Ishikawa (cell line): ENCODE measurements around the gene GRB10.

Source experiments
- CEBPB ChIP-seq: IDR thresholded peaks from 2 replicates; pipeline ENCODE4 v1.6.1; 2012
- CREB1 ChIP-seq: IDR thresholded peaks from 2 replicates; pipeline ENCODE4 v1.6.1; 2012; ENCODE audit warnings: low read depth
- EGR1 ChIP-seq: IDR thresholded peaks from 2 replicates; pipeline ENCODE4 v1.6.1; 2012
- EP300 ChIP-seq: IDR thresholded peaks from 2 replicates; pipeline ENCODE4 v1.6.1; 2012; ENCODE audit warnings: borderline replicate concordance
- FOXM1 ChIP-seq: IDR thresholded peaks from 2 replicates; pipeline ENCODE4 v1.6.1; 2012; ENCODE audit warnings: low read depth, borderline replicate concordance
- NFIC ChIP-seq: IDR thresholded peaks from 2 replicates; pipeline ENCODE4 v1.6.1; 2012
- RAD21 ChIP-seq: IDR thresholded peaks from 2 replicates; pipeline ENCODE4 v1.6.1; 2012; ENCODE audit warnings: low read depth
- TAF1 ChIP-seq: IDR thresholded peaks from 2 replicates; pipeline ENCODE4 v1.6.1; 2012; ENCODE audit warnings: low read depth, mild to moderate bottlenecking
- TCF12 ChIP-seq: IDR thresholded peaks from 2 replicates; pipeline ENCODE4 v1.6.1; 2012; ENCODE audit warnings: low read depth
- TEAD4 ChIP-seq: IDR thresholded peaks from 2 replicates; pipeline ENCODE4 v1.6.1; 2012
- YY1 ChIP-seq: IDR thresholded peaks from 2 replicates; pipeline ENCODE4 v1.6.1; 2012; ENCODE audit warnings: low read depth
- ZBTB7A ChIP-seq: IDR thresholded peaks from 2 replicates; pipeline ENCODE4 v1.6.1; 2012; ENCODE audit warnings: low read depth
- TF ChIP-seq, protein P1 (sequence below): IDR thresholded peaks from 2 replicates; pipeline ENCODE4 v1.6.1; 2012; ENCODE audit warnings: low read depth, mild to moderate bottlenecking
- TF ChIP-seq, protein P2 (sequence below): IDR thresholded peaks from 2 replicates; pipeline ENCODE4 v1.6.1; 2012
- TF ChIP-seq, protein P3 (sequence below): IDR thresholded peaks from 2 replicates; pipeline ENCODE4 v1.6.1; 2012

Gene GRB10

DNA sequence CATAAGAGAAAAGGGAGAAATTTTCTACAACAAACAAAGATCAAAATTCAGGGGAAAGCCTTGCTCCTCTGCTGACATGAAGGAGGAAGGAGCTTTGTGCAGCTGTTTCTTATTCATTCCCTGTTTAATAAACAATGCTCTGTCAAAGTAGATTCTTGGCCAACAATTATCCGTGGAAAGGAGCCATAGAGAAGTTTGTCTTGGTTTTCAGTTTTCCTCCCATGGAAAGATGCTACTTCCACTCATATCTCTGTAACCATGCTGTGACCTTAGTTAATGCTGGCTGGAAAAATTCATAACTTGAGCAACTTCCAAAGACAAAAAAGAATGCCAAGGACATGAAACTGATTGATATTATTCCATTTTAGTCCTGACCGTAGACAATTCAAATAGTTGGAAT is 225.6 kb downstream of the GRB10 start:
- TF ChIP-seq TEAD4 (no peak), YY1 (no peak), ZBTB7A (no peak), TAF1 (no peak), EP300 (no peak), FOXM1 (no peak), EGR1 (no peak), CREB1 (no peak), TCF12 (no peak), RAD21 (no peak), CEBPB (no peak), NFIC (no peak)
- TF ChIP-seq, protein P1, sequence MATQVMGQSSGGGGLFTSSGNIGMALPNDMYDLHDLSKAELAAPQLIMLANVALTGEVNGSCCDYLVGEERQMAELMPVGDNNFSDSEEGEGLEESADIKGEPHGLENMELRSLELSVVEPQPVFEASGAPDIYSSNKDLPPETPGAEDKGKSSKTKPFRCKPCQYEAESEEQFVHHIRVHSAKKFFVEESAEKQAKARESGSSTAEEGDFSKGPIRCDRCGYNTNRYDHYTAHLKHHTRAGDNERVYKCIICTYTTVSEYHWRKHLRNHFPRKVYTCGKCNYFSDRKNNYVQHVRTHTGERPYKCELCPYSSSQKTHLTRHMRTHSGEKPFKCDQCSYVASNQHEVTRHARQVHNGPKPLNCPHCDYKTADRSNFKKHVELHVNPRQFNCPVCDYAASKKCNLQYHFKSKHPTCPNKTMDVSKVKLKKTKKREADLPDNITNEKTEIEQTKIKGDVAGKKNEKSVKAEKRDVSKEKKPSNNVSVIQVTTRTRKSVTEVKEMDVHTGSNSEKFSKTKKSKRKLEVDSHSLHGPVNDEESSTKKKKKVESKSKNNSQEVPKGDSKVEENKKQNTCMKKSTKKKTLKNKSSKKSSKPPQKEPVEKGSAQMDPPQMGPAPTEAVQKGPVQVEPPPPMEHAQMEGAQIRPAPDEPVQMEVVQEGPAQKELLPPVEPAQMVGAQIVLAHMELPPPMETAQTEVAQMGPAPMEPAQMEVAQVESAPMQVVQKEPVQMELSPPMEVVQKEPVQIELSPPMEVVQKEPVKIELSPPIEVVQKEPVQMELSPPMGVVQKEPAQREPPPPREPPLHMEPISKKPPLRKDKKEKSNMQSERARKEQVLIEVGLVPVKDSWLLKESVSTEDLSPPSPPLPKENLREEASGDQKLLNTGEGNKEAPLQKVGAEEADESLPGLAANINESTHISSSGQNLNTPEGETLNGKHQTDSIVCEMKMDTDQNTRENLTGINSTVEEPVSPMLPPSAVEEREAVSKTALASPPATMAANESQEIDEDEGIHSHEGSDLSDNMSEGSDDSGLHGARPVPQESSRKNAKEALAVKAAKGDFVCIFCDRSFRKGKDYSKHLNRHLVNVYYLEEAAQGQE, result no peak
- TF ChIP-seq, protein P2, sequence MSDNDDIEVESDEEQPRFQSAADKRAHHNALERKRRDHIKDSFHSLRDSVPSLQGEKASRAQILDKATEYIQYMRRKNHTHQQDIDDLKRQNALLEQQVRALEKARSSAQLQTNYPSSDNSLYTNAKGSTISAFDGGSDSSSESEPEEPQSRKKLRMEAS, result no peak
- TF ChIP-seq, protein P3, sequence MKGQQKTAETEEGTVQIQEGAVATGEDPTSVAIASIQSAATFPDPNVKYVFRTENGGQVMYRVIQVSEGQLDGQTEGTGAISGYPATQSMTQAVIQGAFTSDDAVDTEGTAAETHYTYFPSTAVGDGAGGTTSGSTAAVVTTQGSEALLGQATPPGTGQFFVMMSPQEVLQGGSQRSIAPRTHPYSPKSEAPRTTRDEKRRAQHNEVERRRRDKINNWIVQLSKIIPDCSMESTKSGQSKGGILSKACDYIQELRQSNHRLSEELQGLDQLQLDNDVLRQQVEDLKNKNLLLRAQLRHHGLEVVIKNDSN, result no peak

DNA sequence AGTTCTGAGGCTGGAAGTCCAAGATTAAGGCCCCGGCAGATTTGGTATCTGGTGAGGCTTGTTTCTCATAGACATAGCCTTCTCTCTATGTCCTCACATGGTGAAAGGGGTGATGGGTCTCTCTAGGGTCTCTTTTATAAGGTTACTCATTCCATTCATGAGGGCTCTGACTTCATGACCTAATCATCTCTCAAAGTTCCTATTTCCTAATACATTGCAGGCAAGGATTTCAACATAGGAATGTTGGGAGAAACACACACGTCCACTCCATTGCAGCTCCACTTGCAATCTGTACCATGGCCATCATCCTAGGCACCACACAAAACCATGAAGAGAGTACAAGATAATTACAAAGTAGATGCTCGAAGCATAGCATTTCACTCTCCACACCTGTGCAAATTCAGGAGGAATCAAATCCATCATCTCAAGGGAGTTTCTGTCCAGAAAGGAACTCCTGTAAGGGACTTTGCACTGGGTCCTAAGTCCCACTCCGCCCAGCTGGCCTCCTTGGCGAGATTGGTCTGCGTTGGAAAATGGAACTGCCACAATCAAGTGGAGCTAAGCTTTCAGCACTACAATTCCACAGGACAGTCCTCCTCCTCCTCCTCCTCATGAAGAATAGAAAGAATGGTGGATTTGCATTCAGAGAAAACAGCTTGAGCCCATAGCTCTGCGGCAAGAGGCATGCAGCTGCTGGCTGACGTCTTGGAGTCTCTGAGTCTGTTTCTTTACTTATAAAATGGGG is 226.3 kb downstream of the GRB10 start:
- TF ChIP-seq EGR1, result no peak
- TF ChIP-seq, protein P1, result peak; percentile 66
- no peak for TF ChIP-seq TEAD4

DNA sequence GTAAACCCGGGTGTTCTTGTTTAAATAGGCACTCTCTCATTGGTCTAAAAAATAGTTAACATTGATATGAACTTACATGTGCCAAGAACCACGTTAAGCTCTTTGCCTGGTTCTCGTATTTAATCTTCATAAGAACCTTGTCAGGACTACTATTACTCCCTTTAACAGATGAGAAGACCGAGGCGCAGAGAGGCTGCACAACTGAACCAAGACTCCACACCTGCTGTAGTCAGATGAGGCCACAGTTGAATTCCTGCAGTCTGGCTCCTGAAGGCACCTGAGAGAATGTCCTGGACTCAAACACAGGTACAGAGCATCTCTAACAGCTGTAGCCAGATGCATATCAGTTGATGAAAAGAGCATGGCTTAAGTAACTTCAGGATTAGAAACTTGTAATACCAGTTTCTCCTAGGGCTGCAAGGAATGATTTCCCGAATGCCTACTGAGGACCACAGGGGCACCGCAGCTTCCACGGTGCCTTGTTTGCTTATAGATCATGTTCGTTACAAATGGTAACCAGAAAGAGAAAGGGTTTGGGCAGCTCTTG is 227.0 kb downstream of the GRB10 start:
- no peak for TF ChIP-seq TEAD4
- no peak for TF ChIP-seq YY1
- no peak for TF ChIP-seq EGR1
- no peak for TF ChIP-seq TAF1
- TF ChIP-seq TCF12, result no peak
- TF ChIP-seq, protein P2, result no peak
- TF ChIP-seq, protein P3, result no peak
- no peak for TF ChIP-seq FOXM1

DNA sequence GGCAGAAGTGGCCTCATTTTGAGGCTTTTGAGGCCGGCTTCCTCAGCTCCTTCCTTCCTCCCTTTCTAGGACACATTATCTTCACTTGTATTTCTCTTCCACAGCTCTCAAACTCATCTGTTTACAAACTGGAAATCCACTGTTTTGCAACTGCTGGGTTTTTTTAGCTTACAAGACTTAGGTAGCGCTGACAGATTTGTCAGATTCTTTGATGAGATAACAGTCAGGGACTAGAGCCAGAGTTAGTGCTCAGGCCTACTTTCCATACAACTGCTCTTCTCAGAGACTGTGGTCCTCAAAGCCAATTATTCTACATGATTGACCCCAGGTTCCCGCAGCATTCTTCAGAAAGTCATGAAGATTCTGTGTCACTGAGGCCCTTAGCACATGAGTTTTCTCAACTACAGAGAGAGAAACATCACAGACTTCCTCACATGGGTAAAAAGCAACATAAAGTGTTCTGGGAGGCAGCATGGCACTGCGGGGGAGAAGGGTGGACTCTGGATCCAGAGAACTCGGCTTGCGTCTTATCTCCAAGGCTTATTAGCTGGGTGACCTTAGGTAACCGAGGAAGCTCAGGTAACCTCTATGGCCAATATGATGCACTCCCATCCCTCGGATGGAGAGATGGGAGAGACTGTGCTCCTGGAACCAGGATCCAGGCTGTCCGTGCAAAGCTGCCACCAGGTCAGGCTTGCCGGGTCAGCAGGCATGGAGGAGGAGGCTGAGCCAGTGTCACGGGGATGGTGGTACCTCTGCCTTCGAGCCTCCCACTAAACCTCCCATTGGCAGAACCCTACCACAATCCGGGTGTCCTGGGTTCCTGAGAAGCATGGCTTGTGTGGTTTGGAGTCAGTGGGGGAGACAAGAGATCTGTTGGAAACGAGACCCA is 228.0 kb downstream of the GRB10 start:
- TF ChIP-seq RAD21 (no peak), TEAD4 (no peak), EP300 (no peak), CREB1 (no peak), TAF1 (no peak), ZBTB7A (no peak), TCF12 (no peak), FOXM1 (no peak), YY1 (no peak), EGR1 (no peak), NFIC (no peak), CEBPB (no peak)
- TF ChIP-seq, protein P2, result no peak
- TF ChIP-seq, protein P3, result no peak
- TF ChIP-seq, protein P1, result no peak
